SK-N-SH (cell line): Measurements from ENCODE around the gene OR51A2. TPM values are rescaled to one million over a fixed set of nuclear protein-coding genes. Genes with fewer than 3 reads are reported as not detected.

ENCODE experiments used
- CTCF ChIA-PET: fragments of 300-600, 350-600 bp; formaldehyde crosslinking; extraction: SDS; loops from one replicate; lab custom pipeline; 2021; lab: Yijun Ruan, JAX
- POLR2A ChIA-PET: fragments of 350-600 bp; sonication (Branson Sonifier 250); formaldehyde crosslinking; extraction: SDS; loops from one replicate; lab custom pipeline; 2020; ENCODE audit warnings: antibody characterized with exemption, inconsistent platforms; lab: Yijun Ruan, JAX
- DNase-seq: peaks from one replicate; pipeline ENCODE4 v3.0.0; 2012
- H2AFZ ChIP-seq: fragments of 200-600 bp; sonication (generic); 2 replicates; pipeline ENCODE4 v1.8.1; 2016; ENCODE audit warnings: antibody characterized with exemption, mild to moderate bottlenecking, low read depth
- H3F3A ChIP-seq: fragments of 200-600 bp; sonication (generic); replicated peaks from 2 replicates; pipeline ENCODE3; 2016; ENCODE audit warnings: antibody characterized with exemption, mild to moderate bottlenecking; ENCODE audit not compliant: insufficient read depth
- H3K27ac ChIP-seq, 2 experiments: fragments of 200-500 bp in 1 of 2; fragments of 200-600 bp in 1 of 2; sonication (Bioruptor generic) in 1 of 2; sonication (generic), shearing (Covaris generic) in 1 of 2; 2 replicates each; pipeline versions ENCODE4 v1.5.1 to v1.6.1; 2014 to 2016; ENCODE audit warnings: low read depth in 2 of 2, inconsistent platforms in 1 of 2, low read length in 1 of 2, mild to moderate bottlenecking in 1 of 2, mixed read lengths in 1 of 2
- H3K27me3 ChIP-seq: fragments of 200-600 bp; sonication (generic), shearing (Covaris generic); 2 replicates; pipeline ENCODE4 v1.6.1; 2016; ENCODE audit warnings: mixed run types; ENCODE audit not compliant: insufficient read depth
- H3K36me3 ChIP-seq, 2 experiments: fragments of 200-500 bp in 1 of 2; fragments of 200-600 bp in 1 of 2; sonication (Bioruptor generic) in 1 of 2; sonication (generic) in 1 of 2; replicated peaks in 1 of 2; 2 replicates each; pipeline versions ENCODE3 to v1.5.1; 2014 to 2016; ENCODE audit warnings: low read length in 1 of 2, mild to moderate bottlenecking in 1 of 2; ENCODE audit not compliant: insufficient read depth in 2 of 2, control insufficient read depth in 1 of 2
- H3K4me1 ChIP-seq, 2 experiments: fragments of 200-500 bp in 1 of 2; fragments of 200-600 bp in 1 of 2; sonication (Bioruptor generic) in 1 of 2; sonication (generic), shearing (Covaris generic) in 1 of 2; 2 replicates each; pipeline versions ENCODE4 v1.5.1 to v1.6.1; 2014 to 2016; ENCODE audit warnings: low read depth in 1 of 2, low read length in 1 of 2, mixed run types in 1 of 2; ENCODE audit not compliant: insufficient read depth in 2 of 2, control insufficient read depth in 1 of 2
- H3K4me2 ChIP-seq: fragments of 200-600 bp; sonication (generic), shearing (Covaris generic); 2 replicates; pipeline ENCODE4 v1.6.1; 2017; ENCODE audit warnings: mixed run types
- H3K4me3 ChIP-seq, 2 experiments: fragments of 200-500 bp in 1 of 2; fragments of 200-600 bp in 1 of 2; sonication (Bioruptor generic) in 1 of 2; sonication (generic), shearing (Covaris generic) in 1 of 2; 2 replicates each; pipeline versions ENCODE4 v1.5.1 to v1.8.1; 2014 to 2016; ENCODE audit warnings: low read depth in 2 of 2, inconsistent platforms in 1 of 2, low read length in 1 of 2, mild to moderate bottlenecking in 1 of 2, mixed read lengths in 1 of 2, moderate library complexity in 1 of 2
- H3K79me2 ChIP-seq: fragments of 200-600 bp; sonication (generic); 2 replicates; pipeline ENCODE4 v1.8.1; 2017; ENCODE audit warnings: mild to moderate bottlenecking; ENCODE audit not compliant: insufficient read depth
- H3K9ac ChIP-seq: fragments of 200-600 bp; sonication (generic); 2 replicates; pipeline ENCODE4 v1.6.1; 2017; ENCODE audit warnings: mixed run types
- H3K9me2 ChIP-seq: fragments of 200-600 bp; sonication (generic); 2 replicates; pipeline ENCODE4 v1.6.1; 2017; ENCODE audit warnings: mixed run types
- H3K9me3 ChIP-seq: fragments of 200-600 bp; sonication (generic); 2 replicates; pipeline ENCODE4 v1.6.1; 2017; ENCODE audit warnings: mixed run types, mild to moderate bottlenecking, moderate library complexity
- H4K20me1 ChIP-seq: fragments of 200-600 bp; sonication (generic); 2 replicates; pipeline ENCODE4 v1.6.1; 2017; ENCODE audit warnings: mild to moderate bottlenecking, mixed run types; ENCODE audit not compliant: insufficient read depth
- CHD2 ChIP-seq: fragments of 150-350 bp; IDR thresholded peaks from 2 replicates; pipeline ENCODE4 v1.6.1; 2018; ENCODE audit warnings: low read length; ENCODE audit not compliant: partially characterized antibody
- CTCF ChIP-seq: fragments of 200-600 bp; sonication (generic); IDR thresholded peaks from 2 replicates; pipeline ENCODE4 v1.6.1; 2017; ENCODE audit warnings: antibody characterized with exemption, mild to moderate bottlenecking, moderate library complexity
- ELF1 ChIP-seq: IDR thresholded peaks from 2 replicates; pipeline ENCODE4 v1.4.0; 2012
- FOXM1 ChIP-seq: IDR thresholded peaks from 2 replicates; pipeline ENCODE4 v1.4.0; 2012; ENCODE audit warnings: low read depth, mild to moderate bottlenecking
- MEF2A ChIP-seq: IDR thresholded peaks from 2 replicates; pipeline ENCODE4 v1.4.0; 2012; ENCODE audit warnings: low read depth, borderline replicate concordance
- MXI1 ChIP-seq: IDR thresholded peaks from 2 replicates; pipeline ENCODE4 v1.6.1; 2012; ENCODE audit warnings: mild to moderate bottlenecking, low read depth, low read length, improper control_type of control experiment
- NRF1 ChIP-seq: IDR thresholded peaks from 2 replicates; pipeline ENCODE4 v1.6.1; 2012; ENCODE audit warnings: low read depth, mild to moderate bottlenecking, low read length
- SIN3A ChIP-seq: IDR thresholded peaks from 2 replicates; pipeline ENCODE4 v1.6.1; 2012; ENCODE audit warnings: low read depth, mild to moderate bottlenecking, low read length, moderate library complexity, borderline replicate concordance
- SMC3 ChIP-seq: IDR thresholded peaks from 2 replicates; pipeline ENCODE4 v1.6.1; 2012; ENCODE audit warnings: low read depth, low read length, improper control_type of control experiment
- TEAD4 ChIP-seq: IDR thresholded peaks from 2 replicates; pipeline ENCODE4 v1.4.0; 2012; ENCODE audit warnings: mild to moderate bottlenecking, borderline replicate concordance; ENCODE audit not compliant: insufficient read depth
- WGBS: methylation state at CpG from one replicate; pipeline ENCODE4 v1.1.6; 2017; ENCODE audit warnings: low lambda C conversion rate; 5-methylcytosine and 5-hydroxymethylcytosine counted together
- polyA plus RNA-seq, 3 experiments: library from polyadenylated mRNA; depleted of rRNA; stranded (reverse); fragments of >200 nt; gene quantifications; 2 replicates each; pipeline ENCODE4 v1.2.3, GENCODE V29; 2012

The OR51A2 gene
- polyA plus RNA-seq, 1 of the 3 experiments (the other 2 are of a cell fraction): not detected

DNA sequence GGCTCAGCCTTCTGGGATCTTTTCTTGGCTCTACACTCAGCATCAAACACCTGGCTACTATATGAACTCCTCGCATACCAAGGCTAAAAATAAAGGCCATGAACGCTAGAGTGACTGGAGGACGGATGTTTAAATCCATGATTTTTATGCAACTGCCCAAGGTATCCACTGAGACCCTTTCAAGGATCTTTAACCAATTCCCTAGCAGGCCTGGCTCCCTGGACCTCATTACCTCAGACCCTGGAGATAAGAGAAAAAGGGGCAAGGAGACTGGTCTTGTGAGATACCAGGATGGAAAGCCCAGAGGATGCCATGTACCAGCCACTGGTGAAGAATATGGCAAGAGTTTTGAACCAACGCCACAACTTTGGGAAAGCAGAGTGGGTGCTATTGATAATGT is 36.3 kb downstream of the OR51A2 start, which contains the start of gene OR51G2:
Gene OR51G2, minus strand, starts transcription at position 101 of the 400 bp plus-strand sequence. CDS start 3,687 bp downstream, outside the sequence.
- Histone ChIP-seq H2AFZ (no peak within 1 kb of the TSS), H3F3A (no peaks in the 10 kb centered on the region), H3K9ac (no peak within 1 kb of the TSS), H3K9me2 (no peaks in the 10 kb centered on the region), H4K20me1 (no peaks in the 10 kb centered on the region), H3K4me3 (no peak within 1 kb of the TSS), H3K9me3 (no peaks in the 10 kb centered on the region), H3K27ac (no peak within 1 kb of the TSS), H3K4me2 (no peak within 1 kb of the TSS), H3K4me1 (no peaks in the 10 kb centered on the region), H3K79me2 (no peaks in the 10 kb centered on the region), H3K27me3 (no peaks in the 10 kb centered on the region; the same call in 1 of the 2 replicates), H3K36me3 (no peaks in the 10 kb centered on the region)
- 5% methylated on average over 4 of the region's 4 CpGs for WGBS
- DNase-seq: no peak
- TF ChIP-seq ELF1 (no peak), CTCF (no peak), CHD2 (no peak), NRF1 (no peak), MEF2A (no peak), TEAD4 (no peak), SIN3A (no peak), FOXM1 (no peak)
- ChIA-PET CTCF (no interaction called here), POLR2A (no interaction called here)

- Histone ChIP-seq H3K9me2 (no peaks in the 10 kb centered on the region), H3K36me3 (no peaks in the 10 kb centered on the region), H3K4me3 (no peak overlapping the region), H3K27me3 (no peaks in the 10 kb centered on the region; the same call in 1 of the 2 replicates), H2AFZ (no peak overlapping the region)
- no peak for DNase-seq
- TF ChIP-seq SMC3 (no peak), MXI1 (no peak), ELF1 (no peak), FOXM1 (no peak), SIN3A (no peak)
- TF ChIP-seq, all 33 proteins: peak for 0
- H3K9me3 ChIP-seq: no peaks in the 10 kb centered on the region
- no peaks in the 10 kb centered on the region for H3K79me2 ChIP-seq
- ChIA-PET CTCF (no interaction called here), POLR2A (no interaction called here)
- no peak overlapping the region for H3K27ac ChIP-seq
- H3K9ac ChIP-seq: no peak overlapping the region
- no peaks in the 10 kb centered on the region for H4K20me1 ChIP-seq
- H3K4me2 ChIP-seq: no peak overlapping the region
- no peaks in the 10 kb centered on the region for H3K4me1 ChIP-seq
- no peaks in the 10 kb centered on the region for H3F3A ChIP-seq
Observed at GRCh38 chr11:4916581-4916980, 38.9 kb downstream of the OR51A2 start.

Other genes starting within 250 kb of the OR51A2 start
- not detected in 2 replicates for gene OR51F1, start 185.8 kb downstream of the OR51A2 start, polyA plus RNA-seq (2012; rRNA removed)
- not detected in 2 replicates for gene OR52R1, start 151.3 kb downstream of the OR51A2 start, polyA plus RNA-seq (2012; rRNA removed)
- gene OR51F2, start 134.4 kb downstream of the OR51A2 start, polyA plus RNA-seq (2012; rRNA removed): not detected in 2 replicates
- gene OR51S1, start 106.5 kb downstream of the OR51A2 start, polyA plus RNA-seq (2012; rRNA removed): not detected in 2 replicates
- not detected in 2 replicates for gene OR51T1, start 73.8 kb downstream of the OR51A2 start, polyA plus RNA-seq (2012; rRNA removed)
- gene OR51A7, start 51.9 kb downstream of the OR51A2 start, polyA plus RNA-seq (2012; rRNA removed): not detected in 2 replicates
- not detected in 2 replicates for gene OR51G2, start 36.4 kb downstream of the OR51A2 start, polyA plus RNA-seq (2012; rRNA removed)
- gene OR51G1, start 31.4 kb downstream of the OR51A2 start, polyA plus RNA-seq (2012; rRNA removed): not detected in 2 replicates
- gene OR51A4, start 8.1 kb downstream of the OR51A2 start, polyA plus RNA-seq (2012; rRNA removed): not detected in 2 replicates
- gene OR51L1, start 39.1 kb upstream of the OR51A2 start, polyA plus RNA-seq (2012; rRNA removed): not detected in 2 replicates
- gene OR52J3, start 90.8 kb upstream of the OR51A2 start, polyA plus RNA-seq (2012; rRNA removed): not detected in 2 replicates
- not detected in 2 replicates for gene OR52E2, start 103.9 kb upstream of the OR51A2 start, polyA plus RNA-seq (2012; rRNA removed)
- not detected in 2 replicates for gene OR52E1, start 113.9 kb upstream of the OR51A2 start, polyA plus RNA-seq (2012; rRNA removed)
- gene OR52A5, start 182.6 kb upstream of the OR51A2 start, polyA plus RNA-seq (2012; rRNA removed): not detected in 2 replicates
- not detected in 2 replicates for gene OR52A1, start 199.0 kb upstream of the OR51A2 start, polyA plus RNA-seq (2012; rRNA removed)
- gene OR51V1, start 245.0 kb upstream of the OR51A2 start, polyA plus RNA-seq (2012; rRNA removed): not detected in 2 replicates